IPS-NIHi11 (cell line): ENCODE results near the gene ZGPAT.

ENCODE experiments used
- DNase-seq: peaks from one replicate; pipeline ENCODE4 v3.0.0; 2012; ENCODE audit warnings: mixed read lengths, low spot score

The ZGPAT gene

DNA sequence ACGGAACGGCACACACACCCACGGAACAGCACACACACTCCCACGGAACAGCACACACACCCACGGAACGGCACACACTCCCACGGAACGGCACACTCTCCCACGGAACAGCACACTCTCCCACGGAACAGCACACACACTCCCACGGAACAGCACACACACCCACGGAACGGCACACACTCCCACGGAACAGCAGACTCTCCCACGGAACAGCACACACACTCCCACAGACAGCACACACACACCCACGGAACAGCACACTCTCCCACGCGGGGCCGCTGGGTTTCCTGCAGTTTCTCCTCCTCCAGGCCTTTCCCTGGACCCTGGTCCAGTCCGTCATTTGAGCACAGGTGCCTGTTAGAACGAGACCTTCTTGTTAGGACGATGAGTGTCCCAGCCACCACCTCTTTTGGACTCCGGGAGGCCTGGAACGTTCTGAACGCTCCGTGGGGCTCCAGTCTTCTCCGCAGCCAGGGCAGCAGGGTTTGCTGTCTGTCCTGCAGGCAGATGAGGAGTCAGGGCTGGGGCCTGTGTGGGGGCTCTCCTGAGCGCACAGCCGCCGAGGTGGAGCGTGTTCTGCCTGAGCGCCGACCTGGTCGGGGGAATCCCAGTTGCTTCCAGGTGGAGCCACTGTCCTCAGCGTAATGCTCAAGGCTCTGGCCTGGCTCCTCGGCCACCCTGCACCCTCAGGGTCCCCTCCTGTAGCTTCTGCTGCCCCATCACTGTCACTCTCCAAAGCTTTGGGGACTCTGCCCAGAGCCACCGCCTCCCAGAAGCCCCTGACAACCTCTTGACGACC lies 29.0 kb upstream of the ZGPAT start:
- DNase-seq, result no peak

DNA sequence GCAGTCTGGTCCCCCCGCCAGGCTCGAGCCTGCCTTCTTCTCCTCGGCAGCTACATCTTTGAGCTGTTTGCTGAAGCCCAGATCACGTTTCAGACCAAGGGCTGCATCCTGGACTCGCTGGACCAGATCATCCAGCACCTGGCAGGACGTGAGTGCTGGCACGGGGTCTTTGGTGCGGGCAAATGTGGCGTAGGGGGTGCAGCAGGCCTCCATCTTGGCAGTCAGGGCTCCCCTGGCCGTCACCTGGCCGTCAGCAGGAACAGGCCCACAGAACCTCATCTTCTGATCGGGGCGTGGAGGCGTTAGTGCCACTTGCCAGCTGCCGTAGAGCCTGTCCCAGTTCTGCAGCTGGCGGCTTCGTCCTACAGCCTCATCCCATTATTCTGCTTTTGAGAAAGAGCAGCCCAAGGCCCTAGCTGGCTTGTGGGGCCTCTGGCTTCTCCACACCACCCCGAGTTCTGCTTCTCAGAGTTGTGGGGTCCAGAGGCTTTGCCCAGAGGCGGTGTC lies 28.0 kb upstream of the ZGPAT start:
- DNase-seq, result no peak

DNA sequence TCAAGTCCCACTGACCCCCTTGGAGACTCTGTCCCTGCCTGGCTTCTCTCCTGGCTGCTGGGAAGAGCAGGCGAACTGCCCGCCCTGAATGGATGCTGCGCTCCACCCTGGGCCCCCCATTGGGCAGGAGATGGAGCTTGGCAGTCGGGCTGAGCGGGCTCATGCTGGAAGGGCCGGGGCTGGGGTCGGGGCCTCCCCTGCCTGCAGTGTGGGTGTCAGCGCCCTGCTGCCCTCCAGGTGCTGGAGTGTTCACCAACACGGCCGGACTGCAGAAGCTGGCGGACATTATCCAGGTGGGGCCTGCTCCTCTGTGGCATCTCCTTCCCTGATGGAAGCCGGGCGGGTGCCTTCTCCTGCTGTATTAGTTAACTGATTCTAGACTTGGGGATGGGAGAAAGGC lies 27.4 kb upstream of the ZGPAT start:
- DNase-seq, result no peak

DNA sequence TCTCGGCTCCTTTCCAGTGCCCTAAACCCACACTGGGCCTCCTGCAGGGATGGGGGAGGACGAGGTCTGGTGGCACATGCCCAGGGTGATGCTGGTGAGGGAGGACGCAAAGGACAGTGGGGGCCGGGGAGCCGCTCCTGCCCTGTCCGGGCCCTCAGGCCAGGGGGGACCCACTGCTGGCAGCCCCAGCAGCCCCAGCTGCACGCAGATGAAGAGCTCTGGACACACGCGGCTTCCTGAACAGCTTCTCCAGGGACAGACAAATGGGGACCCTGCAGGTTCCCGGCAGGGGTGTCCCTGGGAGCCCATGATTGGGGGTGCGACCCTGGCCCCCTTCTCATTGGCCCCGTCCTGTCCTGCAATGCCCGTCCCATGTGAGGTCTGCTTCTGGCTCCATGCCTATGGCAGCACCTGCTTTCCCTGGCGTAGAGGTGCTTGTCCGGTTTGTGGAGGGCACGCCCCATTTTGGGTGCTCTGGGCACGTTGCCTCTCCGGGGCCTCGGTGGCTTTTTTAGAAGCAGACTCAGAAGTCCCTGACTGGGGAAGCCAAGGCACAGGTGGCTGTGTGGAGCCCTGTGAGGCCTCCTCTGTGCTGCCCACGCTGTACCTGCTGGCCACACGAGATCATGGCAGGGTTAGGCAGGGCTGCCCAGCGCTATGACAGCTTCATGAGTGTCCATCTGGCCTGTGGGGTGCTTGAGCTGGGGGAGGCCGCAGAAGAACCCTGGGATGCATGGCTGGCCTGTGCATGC lies 26.8 kb upstream of the ZGPAT start:
- no peak for DNase-seq

DNA sequence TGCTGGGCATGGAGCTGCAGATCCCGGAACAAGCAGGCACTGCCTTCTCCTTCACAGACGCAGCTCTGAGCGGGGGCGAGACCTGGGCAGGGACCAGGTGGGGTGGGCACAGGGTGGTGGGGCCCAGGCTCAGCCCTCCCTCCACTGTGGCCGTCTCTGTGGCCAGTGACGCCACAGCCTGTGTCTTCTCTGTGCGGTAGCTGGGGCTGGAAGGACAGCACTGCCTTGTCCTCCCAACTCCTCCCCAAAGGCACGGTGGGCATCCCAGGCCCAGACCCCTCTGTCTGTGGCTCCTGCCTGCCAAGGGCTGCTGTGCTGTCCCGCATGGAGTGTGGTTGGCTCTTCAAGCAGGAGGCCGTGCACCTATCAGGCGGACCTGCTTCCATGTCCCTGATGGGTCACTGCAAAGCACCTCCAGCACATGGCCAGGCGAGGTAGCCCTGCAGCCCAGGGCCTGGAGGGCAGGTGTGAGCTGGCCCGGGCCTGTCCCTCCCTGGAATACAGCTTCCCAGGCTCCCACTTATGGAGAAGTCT lies 26.2 kb upstream of the ZGPAT start:
- no peak for DNase-seq

DNA sequence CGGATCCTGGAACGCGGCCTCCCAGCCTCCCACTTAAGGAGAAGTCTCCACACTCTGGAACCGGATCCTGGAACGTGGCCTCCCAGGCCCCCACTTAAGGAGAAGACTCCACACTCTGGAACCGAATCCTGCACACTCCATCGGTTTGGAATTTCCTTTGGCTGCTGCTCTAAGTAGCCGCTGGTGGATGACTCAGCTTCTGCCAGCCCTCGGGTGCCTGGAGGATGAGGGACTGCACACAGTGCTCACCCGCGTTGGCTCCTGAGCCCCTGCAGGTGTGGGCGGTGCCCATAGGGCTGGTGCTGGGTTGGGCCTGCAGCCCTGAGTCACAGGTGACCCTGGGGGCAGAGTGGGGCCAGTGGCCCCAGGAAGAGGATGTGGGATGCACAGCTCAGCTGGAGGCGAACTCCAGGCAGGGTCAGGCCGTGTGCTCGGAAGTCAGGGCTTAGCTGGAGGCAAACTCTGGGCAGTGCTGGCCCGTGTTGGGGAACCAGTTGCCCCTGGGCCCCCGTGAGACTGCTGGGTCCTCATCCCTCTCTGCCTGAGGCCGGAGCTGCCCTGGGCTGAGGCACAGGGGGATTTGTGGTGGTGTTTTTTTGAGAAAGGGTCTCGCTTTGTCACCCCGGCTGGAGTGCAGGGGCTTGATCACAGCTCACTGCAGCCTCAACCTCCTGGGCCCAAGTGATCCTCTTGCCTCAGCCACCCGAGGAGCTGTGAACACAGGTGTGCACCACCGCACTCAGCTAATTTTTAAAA lies 25.3 kb upstream of the ZGPAT start:
- DNase-seq, result peak; percentile 76

DNA sequence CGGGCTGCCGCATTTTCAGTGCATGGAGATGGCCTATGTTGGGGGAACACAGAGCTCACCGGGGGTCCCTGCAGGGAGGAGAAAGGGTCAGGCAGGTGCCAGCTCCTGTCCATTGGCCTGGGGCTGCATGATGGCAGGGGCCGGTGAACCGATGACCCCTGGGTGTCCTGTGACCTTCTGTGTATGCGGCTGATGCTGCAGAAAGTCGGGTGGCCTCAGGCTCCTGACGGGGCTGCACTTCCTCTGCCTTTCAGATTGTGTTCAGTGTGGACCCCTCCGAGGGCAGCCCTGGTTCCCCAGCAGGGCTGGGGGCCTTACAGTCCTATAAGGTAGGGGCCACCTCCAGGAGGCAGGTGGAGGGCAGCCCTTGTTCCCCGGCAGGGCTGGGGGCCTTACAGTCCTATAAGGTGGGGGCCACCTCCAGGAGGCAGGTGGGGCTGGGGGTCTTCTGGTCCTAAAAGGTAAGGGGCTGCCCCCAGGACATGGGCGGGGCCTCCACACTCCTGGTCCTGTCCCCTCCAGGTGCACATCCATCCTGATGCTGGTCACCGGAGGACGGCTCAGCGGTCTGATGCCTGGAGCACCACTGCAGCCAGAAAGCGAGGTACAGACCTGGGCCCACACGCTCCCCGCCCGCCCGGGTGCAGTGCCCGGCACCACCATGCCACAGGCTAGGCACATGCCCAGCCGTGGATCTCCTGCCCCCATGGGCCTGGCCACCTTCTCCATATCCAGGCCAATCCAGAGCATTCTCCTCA lies 22.4 kb upstream of the ZGPAT start:
- no peak for DNase-seq

DNA sequence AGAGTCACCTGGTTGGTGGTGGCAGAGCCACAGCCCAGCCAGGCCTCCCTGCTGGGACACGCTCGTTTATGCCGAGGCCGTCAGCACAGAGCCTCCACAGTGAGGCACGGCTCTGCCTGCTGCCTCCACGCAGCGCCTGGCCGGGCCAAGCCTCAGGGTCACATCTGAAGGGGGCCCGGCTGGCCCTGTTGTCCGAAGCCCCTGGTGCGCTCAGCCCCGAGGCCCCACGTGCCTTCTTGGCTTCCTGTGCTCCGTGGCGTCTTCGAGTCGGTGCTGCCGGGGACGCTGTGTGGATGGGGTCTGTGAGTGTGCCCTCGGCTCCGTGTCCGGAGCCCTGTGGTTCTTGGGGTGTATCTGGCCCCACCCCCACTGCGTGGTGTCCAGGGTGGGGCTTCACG lies 21.7 kb upstream of the ZGPAT start:
- DNase-seq, result no peak

DNA sequence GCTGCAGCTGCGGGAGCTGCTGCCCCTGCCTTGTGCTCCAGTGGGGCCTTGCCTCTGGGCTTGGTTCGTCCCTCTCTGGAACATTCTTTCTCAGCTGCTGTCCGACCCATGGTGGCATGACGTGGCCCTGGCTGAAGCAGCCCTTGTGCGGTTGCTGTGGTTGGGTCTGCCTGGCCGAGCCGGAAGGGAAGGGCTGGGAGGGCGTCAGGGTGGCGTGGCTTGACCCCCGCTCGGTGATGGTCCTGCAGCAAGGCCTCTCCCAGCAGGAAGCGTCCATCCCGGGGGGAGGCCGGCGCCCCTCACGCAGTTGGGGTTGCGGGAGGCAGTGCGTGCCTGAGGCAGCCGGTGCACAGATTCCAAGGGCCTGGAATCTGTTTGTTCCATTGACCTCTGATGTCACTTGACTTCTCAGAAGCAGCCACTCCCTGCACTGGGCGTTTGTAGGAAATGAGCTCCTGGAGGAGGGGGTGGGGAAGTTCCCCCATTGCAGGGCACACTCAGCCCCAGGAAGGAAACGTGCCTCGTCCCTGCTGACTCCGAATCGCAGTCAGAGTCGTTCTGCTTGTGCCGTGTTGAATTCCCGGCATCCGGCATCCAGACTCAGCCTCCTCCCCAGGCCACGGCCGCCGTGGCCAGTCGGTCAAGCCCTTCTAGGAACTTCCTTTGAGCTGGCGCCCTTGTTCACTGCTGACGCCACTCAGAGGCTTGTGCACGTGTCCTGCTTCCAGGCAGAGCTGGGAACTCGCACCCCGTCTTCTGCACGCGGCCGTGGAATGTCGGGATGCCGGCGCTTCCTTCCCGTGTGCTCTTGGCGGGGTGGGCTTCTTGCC lies 21.1 kb upstream of the ZGPAT start:
- no peak for DNase-seq

DNA sequence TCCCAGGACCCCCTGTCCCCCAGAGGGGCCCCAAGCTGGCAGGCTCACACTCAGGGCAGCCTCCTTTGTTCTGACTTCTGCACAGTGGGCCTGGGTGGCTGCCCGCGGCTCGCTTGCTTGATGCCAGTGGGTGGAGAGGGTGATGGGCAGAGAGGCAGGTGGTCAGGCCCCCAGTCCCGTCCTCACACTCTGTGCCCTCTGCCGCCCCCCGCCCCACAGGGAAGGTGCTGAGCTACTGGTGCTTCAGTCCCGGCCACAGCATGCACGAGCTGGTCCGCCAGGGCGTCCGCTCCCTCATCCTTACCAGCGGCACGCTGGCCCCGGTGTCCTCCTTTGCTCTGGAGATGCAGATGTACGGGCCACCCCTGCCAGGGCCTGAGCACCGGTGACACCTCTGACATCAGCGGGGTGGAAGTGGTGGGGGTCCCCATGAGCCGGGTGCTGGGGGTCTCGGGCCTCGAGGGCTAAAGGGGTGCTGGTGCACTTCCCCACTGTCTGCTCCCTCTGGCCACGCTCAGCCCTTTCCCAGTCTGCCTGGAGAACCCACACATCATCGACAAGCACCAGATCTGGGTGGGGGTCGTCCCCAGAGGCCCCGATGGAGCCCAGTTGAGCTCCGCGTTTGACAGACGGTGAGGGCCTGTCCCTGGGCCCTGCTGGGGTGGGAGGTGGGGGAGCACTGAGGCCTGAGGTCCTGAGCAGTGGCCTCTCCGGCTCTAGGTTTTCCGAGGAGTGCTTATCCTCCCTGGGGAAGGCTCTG lies 20.2 kb upstream of the ZGPAT start:
- no peak for DNase-seq

DNA sequence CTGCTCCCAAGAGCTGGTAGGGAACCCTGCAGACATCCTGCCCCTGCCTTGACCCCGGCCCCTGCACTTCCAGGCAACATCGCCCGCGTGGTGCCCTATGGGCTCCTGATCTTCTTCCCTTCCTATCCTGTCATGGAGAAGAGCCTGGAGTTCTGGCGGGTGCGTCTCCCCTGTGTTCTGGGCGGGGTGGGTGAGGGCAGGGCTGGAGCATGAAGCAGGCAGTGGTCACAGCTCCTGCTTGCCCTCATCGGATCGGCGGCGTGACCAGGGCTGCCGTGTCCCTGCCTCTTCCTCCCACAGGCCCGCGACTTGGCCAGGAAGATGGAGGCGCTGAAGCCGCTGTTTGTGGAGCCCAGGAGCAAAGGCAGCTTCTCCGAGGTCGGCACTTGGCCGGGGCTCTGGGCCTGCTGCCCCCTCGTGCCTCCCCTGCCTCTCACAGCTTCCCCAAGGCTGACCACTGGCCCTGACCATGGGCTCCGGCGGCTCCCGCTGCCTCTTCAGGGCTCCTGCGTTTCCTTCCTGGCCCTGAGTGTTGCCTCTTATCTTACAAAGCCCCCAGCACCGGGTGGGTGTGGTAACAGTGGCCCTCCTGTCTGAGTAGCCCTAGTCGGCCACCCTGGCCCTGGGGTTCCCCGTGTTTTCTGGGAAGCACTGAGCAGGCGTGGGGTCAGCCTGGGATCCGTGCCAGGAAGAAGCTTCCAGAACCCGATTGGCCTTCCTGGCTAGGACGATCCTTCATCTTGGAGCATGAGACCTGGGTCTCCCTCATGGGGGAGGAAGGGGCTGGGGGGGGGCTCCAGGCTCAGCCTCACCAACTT lies 19.4 kb upstream of the ZGPAT start:
- DNase-seq, result no peak

DNA sequence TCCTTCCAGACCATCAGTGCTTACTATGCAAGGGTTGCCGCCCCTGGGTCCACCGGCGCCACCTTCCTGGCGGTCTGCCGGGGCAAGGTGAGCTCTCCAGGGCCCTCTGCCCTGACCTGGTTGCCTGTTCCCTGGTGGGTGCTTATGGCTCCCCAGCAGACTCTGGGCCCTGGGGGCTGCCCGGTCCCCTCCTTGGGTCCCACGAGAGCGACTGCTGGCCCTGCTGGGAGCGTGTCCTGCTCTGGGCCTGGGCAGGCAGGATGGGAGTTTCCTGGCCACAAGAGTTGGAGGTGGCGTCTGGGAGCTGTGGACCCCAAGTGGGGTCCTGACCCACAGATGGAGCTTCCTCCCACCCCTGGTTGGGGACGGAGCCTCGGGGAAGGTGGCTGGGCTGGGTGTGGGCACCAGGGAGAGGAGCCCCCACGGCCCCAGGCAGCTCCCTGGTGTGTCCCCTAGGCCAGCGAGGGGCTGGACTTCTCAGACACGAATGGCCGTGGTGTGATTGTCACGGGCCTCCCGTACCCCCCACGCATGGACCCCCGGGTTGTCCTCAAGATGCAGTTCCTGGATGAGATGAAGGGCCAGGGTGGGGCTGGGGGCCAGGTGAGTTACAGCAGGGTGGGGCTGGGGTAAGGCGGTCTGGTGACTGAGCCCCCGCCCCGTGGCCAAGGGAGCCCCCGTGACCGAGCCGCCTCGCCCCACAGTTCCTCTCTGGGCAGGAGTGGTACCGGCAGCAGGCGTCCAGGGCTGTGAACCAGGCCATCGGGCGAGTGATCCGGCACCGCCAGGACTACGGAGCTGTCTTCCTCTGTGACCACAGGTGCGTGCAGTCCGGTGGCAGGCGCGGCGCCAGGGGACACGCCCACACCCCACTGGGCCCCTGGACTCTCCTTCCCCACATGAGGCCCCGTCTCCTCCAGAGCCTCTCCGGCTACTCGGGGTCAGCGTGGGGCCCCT lies 18.5 kb upstream of the ZGPAT start:
- no peak for DNase-seq

DNA sequence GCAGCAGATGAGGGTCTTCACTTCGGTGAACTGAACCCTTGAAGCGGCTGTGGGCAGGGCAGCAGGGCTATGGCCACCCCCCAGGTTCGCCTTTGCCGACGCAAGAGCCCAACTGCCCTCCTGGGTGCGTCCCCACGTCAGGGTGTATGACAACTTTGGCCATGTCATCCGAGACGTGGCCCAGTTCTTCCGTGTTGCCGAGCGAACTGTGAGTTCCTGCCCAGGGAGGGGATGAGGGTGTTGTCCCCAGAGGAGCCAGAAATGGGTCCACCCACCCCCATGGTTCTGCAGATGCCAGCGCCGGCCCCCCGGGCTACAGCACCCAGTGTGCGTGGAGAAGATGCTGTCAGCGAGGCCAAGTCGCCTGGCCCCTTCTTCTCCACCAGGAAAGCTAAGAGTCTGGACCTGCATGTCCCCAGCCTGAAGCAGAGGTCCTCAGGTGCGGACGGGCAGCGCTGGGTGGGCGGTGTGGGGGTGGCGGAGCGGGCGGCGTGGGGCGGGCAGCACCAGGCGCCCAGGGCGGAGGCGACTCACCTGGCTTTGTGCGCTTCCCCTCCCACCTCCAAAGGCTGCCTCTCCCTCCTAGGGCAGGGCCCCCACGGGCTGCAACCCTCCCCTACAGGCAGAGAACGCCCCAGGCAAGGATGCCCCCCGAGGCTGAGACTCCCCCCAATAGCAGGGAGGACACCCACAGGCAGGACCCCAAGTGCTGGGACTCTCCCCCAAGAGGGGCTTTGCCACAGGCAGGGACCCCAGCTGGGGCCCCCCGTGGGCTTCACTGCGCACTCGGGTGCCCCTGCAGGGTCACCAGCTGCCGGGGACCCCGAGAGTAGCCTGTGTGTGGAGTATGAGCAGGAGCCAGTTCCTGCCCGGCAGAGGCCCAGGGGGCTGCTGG lies 17.6 kb upstream of the ZGPAT start:
- no peak for DNase-seq

DNA sequence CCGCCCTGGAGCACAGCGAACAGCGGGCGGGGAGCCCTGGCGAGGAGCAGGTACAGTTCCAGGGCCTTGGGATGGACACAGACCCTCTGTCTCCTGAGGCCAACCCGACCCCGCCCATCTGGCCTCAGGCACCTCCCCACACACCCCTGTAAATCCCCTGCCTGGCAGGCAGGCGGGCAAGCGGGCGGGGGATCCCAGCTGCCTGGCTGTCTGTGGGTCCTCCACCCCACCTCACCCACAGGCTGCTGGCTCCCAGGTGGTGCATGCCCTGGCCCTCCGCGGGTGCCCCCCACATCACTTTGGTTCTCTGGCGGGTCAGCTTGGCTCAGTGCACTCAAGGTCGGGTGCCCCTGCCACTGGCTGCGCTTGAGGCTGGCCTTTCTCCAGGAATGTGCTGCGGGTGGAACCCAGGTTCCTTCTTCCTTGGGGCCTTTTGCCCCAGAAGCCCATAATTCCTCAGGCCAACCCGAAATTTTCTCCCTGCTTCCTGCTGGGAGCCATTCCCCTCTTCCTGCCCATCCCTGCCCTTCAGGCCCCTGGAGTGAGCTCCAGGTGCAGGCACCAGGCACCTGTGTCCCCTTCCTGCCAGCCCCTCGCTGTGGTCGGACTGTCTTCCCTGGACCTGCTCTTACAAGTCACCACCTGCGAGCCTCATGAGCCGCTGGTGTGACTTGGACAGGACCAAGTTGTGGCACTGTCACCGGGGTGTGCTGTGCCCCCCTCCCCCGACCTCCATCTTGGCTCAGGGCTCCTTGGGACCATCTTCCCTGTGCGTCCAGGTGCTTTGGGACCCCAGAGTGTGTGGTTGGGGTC lies 16.7 kb upstream of the ZGPAT start:
- no peak for DNase-seq

DNA sequence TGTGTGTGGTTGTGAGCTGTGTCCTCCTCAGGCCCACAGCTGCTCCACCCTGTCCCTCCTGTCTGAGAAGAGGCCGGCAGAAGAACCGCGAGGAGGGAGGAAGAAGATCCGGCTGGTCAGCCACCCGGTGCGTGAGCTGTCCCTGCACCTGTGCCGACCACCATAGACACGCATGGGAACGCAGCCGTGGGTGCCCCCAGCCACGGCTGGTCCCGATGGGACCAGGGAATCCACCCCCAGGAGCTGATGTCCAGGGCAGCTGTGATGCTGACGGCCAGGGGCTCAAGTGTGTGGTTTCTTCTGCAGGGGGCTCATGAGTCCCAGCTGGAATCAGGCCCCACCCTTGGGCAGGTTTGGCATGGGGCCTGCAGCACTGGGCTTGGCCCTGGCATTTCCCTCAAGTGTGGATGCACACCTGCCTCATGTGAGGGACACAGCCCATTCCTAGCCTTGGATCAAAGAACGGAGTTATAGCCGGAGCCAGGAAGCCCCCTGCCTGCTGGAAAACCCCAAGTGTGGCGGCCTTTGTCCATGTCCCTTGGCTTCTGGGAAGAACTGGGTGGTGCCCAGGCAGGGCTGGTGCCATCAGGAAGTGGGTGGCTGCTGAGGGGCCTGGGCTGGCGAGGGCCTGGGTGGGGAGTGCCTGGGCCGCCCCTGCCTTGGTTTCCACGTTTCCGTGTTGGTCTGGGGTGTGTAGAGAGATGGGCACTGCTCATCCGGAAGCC lies 16.0 kb upstream of the ZGPAT start:
- DNase-seq, result no peak
